Naive thymus-derived CD4-positive, alpha-beta T cell (primary cell): ENCODE data around the gene OR13C4. TPM values are rescaled to one million over a fixed set of nuclear protein-coding genes. Genes with fewer than 3 reads are reported as not detected.

Experiments used
- polyA plus RNA-seq, 2 donors: library from polyadenylated mRNA; unstranded; fragments of 300-500 nt; fragmentation: Illumina TruSeq; gene quantifications; one replicate each; pipeline ENCODE4 v1.2.3, GENCODE V29; 2021
- total RNA-seq, 6 experiments: library from RNA in 5 of 6; stranded (reverse) in 5 of 6; gene quantifications; 1 replicate in 5 of 6; 2 replicates in 1 of 6; pipeline ENCODE4 v1.2.3 and lab custom pipeline; 2021 to 2026

The OR13C4 gene
- total and polyA plus RNA-seq, 7 experiments from 2014 or later = not detected

Other genes with a start within 250 kb of the OR13C4 start
- gene OR13F1, start 22.9 kb downstream of the OR13C4 start, total RNA-seq = not detected
- gene OR13F1, start 22.9 kb downstream of the OR13C4 start, polyA plus RNA-seq = not detected
- gene OR13C3, start 9.6 kb upstream of the OR13C4 start, total RNA-seq = under 1 TPM in 1 of 5 experiments, not detected in 4; 0.35 TPM
- gene OR13C3, start 9.6 kb upstream of the OR13C4 start, polyA plus RNA-seq = not detected
- gene OR13C8, start 42.0 kb upstream of the OR13C4 start, total RNA-seq = not detected
- not detected for gene OR13C8, start 42.0 kb upstream of the OR13C4 start, polyA plus RNA-seq
- not detected for gene OR13C5, start 72.2 kb upstream of the OR13C4 start, total RNA-seq
- gene OR13C5, start 72.2 kb upstream of the OR13C4 start, polyA plus RNA-seq = not detected
- not detected for gene OR13C2, start 78.4 kb upstream of the OR13C4 start, total RNA-seq
- gene OR13C2, start 78.4 kb upstream of the OR13C4 start, polyA plus RNA-seq = not detected
- gene OR13C9, start 91.0 kb upstream of the OR13C4 start, total RNA-seq = not detected
- not detected for gene OR13C9, start 91.0 kb upstream of the OR13C4 start, polyA plus RNA-seq
- gene OR13D1, start 167.3 kb upstream of the OR13C4 start, total RNA-seq = not detected
- gene OR13D1, start 167.3 kb upstream of the OR13C4 start, polyA plus RNA-seq = not detected
- gene NIPSNAP3A, start 220.5 kb upstream of the OR13C4 start, total RNA-seq = 10 to 100 TPM in 4 of 5 experiments, 1 to 10 TPM in 1; 7.1 to 17.4 (median 13.4) TPM
- gene NIPSNAP3A, start 220.5 kb upstream of the OR13C4 start, polyA plus RNA-seq = 10 to 100 TPM; 19.5 to 22.1 TPM
- 1 to 10 TPM in 3 of 5 experiments, under 1 TPM in 2; 0.77 to 2.7 (median 1.1) TPM for gene NIPSNAP3B, start 236.9 kb upstream of the OR13C4 start, total RNA-seq
- gene NIPSNAP3B, start 236.9 kb upstream of the OR13C4 start, polyA plus RNA-seq = 1 to 10 TPM in 1 of 2 donors, under 1 TPM in 1; 0.33 to 1.5 TPM